GM21825 (cell line): ENCODE measurements around the gene ZNF225.
"Not testable (repeated sequence)": the region's sequence is repeated elsewhere in the genome, so short reads cannot be mapped to it uniquely, and the experiment has no call there.

Experiments
- ATAC-seq: cut with Tn5 transposase; IDR thresholded peaks from one replicate; pipeline ENCODE4 v1.9.1; 2021; ENCODE audit warnings: mild to moderate bottlenecking, moderate library complexity; ENCODE audit not compliant: unreplicated experiment

The ZNF225 gene

DNA sequence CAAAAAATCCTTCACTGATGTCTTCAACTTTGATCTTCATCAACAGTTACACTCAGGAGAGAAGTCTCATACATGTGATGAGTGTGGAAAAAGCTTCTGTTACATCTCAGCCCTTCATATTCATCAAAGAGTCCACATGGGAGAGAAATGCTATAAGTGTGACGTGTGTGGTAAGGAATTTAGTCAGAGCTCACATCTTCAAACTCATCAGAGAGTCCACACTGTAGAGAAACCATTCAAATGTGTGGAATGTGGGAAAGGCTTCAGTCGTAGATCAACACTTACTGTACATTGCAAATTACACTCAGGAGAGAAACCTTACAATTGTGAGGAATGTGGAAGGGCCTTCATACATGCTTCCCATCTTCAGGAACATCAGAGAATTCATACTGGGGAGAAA is 43.3 kb downstream of the ZNF225 start:
- ATAC-seq: no peak

DNA sequence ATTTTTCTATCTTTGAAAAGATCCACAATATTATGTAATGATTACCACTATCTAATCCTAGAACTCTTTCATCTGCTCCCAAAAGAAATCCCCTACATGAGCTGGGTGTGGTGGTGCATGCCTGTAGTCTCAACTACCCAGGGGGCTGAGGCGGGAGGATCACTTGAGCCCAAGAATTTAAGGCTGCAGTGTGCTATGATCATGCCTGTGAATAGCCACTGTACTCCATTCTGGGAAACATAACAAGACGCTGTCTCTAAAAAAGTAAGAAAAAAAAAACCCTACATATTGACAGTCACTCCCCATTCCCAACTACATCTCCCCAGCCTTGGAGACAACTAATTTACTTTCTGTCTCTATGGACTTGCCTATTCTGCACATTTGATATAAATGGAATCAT is 50.6 kb downstream of the ZNF225 start:
- no peak for ATAC-seq

DNA sequence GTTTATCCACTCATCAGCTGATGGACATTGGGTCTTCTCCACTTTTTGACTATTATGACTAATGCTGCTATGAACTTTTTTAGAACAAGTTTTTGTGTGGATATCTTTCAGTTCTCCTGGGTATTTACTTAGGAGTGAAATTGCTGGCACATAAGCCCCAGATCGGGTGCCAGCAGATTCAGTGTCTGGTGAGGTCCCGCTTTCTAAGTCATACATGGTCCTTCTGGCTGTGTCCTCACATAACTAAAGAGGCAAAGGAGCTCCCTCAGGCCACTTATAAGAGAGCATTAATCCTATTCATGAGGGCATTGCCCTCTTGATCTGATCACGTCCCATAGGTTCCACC is 51.1 kb downstream of the ZNF225 start:
- ATAC-seq: no peak

DNA sequence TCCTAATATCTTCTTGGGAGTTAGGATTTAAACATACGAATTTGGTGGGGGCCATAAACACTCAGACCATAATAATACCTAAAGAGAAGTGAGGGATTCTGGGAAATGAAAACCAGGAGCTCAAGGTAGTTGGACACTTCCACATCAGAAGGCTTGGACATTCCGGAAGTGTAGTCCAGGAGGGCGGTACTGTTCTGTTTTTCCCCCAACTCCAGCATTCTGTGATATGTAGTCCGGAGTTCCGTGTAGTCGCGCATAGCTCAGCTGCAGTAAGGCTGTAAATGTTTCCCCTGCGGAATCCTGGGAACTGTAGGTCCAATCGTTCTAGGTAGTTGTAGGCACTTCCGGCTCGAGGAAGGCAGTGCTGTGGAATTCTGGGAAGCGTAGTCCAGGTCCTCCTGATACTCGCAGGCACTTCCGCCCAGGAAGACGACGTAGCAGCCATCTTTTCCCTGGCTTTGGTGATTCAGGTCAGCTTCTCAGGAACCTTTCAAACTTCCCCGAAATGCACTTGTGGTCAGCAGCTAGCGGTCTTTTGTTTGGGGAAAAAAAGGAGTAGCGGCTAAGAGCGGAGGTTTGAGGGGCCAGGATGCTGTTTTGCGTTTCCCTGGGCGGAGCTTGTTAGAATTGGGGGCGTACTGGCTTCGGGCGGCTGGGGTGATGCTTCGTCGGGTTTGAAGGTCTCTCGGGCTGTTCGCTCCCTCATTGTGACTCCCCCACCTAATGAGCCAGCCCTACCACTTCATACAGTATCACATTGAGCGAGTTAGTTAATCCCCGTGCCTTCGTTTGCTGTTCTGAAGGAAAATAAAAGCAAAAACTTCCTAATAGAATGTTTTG is 51.7 kb downstream of the ZNF225 start, which contains the start of gene ZNF226:
TSS of gene ZNF226 (plus strand) at position 428 of the 840 bp plus-strand sequence. CDS start 4,981 bp downstream, outside the sequence.
- peak; percentile 84 for ATAC-seq

DNA sequence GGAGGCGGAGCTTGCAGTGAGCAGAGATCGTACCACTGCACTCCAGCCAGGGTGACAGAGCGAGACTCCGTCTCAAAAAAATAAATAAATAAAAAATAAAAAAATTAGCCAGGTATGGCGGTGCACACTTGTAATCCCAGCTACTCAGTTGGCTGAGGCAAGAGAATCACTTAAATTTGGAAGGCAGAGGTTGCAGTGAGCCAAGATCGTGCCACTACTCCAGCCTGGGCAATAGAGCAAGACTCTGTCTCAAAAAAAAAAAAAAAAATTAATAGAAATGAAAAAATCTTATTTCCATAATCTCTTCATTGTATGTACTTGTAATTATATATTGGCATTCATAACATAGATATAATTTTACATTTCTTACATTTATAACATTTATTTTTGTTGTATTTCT is 57.5 kb downstream of the ZNF225 start:
- not testable (repeated sequence) for ATAC-seq

DNA sequence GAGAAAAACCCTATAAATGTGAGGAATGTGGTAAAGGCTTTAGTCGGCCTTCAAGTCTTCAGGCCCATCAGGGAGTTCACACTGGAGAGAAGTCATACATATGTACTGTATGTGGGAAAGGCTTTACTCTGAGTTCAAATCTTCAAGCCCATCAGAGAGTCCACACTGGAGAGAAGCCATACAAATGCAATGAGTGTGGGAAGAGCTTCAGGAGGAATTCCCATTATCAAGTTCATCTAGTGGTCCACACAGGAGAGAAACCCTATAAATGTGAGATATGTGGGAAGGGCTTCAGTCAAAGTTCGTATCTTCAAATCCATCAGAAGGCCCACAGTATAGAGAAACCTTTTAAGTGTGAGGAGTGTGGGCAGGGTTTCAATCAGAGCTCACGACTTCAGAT is 63.4 kb downstream of the ZNF225 start:
- ATAC-seq: no peak

DNA sequence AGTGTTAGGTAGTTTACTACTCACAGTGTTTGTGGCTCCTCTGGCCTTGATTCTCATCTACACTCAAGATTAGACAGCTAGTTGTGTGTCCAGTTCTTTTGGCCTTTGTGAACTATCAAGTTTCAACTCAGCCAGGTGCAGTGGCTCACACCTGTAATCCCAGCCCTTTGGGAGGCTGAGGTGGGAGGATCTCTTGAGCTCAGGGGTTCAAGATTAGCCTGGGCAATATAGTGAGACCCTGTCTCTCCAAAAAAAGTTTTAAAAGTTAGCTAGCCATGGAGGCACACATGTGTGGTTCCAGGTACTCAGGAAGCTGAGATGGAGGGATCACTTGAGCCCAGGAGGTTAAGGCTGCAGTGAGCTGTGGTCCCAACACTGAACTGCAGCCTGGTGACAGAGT is 67.8 kb downstream of the ZNF225 start:
- no peak for ATAC-seq

DNA sequence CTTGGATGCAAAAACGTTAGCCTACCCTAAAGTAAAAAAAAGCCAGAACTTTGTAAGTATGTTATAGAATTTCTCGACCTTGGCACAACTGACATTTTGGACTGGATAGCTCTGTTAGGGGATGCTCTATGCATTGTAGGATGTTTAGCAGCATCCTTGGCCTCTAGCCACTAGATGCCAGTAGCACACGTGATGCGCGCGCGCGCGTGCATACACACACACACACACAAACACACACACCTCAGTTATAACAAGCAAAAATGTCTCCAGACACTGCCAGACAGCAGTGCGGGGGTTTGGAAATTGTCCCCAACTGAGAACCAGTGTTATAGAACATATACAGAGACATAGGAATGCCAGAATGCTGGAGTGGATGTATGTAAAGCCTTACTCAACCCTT is 68.9 kb downstream of the ZNF225 start:
- ATAC-seq: no peak
